ENCODE measurements around the gene MDFI.

Gene MDFI

DNA sequence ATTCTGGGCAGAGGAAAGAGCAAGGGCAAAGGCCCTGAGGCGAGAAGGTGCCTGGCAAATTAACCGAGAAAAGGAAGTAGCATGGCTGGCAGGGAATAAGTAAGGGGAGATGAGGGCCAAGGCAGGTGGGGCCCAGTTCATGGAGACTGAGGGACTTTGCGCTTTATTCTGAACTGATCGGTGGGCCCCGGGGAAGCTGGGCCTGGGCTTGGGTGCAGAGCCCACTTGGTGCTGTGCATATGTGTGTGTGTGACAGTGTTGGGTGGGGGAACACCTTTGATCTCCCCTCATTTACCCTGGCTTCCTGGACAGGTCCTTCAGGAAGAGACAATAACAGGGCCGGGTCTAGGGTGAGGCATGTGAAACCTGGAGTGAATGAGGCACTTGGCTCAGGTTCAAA lies 2.9 kb upstream of the MDFI start:
- DNase-seq, result no peak

DNA sequence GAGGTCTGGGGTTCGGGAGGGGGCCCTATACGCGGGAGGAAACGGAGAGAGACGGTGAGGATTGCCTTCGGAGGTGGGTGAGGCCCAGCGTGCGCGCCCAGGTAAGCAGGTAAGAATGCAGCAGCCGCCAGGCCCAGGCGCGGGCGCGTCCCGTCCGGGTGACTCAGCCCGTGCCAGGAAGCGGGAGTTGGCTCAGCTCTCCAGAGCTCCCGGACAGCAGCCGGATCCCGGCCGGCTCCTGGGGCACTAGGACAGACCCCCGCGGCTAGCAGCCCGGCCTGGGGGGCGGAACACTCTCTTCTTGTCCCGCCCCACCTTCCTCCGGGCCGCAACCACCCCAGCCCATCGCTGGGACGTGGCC lies 1.5 kb upstream of the MDFI start:
- DNase-seq, result no peak

DNA sequence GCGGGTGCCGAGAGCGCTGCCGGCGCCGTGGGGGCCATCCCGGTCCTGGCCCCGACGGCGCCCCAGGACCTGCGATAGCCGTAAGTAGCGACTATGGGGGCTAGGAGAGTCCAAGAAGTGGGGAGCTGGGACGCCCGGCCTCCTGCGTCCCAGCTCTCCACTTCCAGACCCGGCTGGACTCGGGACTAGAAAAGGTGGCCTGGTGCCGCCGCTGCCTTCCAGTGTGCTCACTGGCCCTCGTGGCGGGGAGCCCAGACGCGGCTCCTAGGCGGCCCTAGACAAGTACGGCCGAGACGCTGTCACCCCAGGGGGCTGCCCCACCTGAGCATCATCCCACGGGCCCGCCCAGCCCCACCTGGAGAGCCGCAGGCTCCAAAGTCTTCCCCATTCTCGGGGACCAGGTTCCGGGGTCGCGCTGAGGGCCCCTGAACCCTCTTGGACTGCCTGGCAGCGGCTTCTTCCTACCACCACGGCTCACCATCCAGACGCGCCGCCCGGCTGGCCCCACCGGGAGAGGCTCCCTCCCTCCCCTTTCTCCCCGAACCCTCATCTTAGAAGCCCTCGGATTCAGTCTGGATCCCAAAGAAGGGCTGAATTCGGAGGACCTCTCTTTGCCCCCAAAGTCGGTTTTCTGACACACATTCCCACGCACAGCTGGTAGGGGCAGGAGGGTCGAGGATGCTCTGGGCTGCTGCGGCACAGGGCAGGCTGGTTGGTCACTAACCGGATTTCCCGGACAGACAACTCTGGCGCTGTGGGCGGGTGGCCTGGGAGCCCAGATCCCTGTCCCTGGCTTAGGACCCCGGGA lies 870 bp upstream of the MDFI start:
- no peak for DNase-seq

DNA sequence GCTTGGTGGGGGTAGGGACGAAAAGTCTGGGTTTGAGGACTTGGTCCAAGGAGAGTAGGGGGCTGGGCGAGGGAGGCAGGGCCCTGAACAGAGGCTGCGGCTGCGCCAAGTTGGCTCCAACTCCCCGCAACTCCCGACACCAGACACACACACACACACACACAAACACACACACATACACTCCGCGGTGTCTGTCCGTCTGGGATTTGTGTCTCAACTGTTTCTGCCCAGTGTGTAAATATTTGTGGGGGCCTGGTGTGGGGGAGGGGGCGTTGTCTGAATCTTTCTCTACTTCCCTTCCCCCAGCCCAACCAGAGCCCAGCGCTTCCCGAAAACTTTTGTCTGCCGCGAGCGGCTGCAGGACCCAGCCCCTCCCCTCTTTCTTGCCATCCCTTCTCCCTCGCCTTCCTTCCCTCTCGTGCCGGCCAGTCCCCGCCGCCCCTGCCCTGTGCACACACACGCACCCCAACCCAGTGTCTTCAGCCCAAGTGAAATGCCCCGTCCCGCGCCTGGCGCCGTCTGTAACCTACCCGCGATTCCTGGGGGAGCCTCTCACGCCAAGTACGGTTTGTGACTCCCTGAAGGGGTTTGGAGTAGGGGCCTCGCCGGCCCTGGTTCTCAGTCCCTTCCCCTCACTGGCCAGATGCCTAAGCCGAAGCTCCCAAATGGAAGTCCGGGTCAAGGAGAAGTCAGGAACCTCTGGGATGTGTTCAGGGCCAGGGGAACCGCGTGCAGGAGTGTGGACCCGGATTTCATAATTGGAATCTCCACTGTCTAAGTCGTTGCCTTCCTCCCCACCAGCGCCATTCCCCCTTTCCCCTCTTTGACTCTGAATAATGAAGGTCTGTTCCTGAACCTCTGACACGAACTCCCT lies 904 bp downstream of the MDFI start:
- DNase-seq, result no peak

DNA sequence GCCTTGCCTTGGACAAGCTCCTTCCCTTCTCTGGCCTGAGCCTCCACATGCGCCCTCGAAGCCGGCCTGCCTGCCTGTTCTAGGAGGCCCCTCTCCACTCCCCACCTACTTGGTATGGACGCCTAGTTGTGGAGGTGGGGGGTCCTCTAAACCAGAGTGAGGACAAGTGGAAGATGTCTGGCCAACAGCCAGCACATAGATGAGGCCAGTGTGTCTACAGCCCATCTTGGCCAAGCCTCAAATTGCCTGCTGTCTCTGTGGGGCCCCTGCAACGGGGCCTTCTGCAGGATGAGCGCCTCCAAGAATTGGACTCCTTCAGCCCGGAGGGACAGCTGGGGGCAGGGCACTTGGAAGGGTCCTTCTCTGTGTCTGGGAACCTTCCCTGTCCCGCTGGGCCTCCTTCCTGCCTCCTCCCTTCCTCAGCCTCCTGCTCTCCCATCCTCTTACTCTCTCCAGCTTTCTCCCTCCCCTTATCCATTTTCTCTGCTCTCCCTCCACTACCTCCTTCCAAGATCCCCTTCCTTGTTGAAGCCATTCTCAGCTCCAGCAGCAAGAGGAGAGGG lies 1.6 kb downstream of the MDFI start:
- no peak for DNase-seq

DNA sequence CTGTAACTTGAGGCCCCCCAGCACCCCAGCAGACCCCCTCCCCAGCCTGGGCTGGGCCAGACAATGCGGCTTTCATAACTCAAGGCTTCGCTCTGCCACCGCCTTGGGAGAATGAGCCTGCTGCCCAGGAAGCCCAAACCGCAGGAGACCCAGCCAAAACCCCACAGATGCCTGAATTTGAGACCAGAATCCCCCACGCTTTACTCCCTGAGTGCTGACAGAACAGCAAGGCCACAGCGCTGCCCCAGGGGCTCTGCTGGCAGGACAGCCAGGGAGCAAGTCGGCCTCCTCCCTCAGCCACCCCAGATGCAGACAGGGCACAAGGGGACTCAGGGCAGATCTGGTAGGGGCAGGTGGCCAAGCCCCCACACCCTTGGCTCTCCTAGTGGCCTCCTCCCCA lies 2.2 kb downstream of the MDFI start:
- DNase-seq, result no peak

DNA sequence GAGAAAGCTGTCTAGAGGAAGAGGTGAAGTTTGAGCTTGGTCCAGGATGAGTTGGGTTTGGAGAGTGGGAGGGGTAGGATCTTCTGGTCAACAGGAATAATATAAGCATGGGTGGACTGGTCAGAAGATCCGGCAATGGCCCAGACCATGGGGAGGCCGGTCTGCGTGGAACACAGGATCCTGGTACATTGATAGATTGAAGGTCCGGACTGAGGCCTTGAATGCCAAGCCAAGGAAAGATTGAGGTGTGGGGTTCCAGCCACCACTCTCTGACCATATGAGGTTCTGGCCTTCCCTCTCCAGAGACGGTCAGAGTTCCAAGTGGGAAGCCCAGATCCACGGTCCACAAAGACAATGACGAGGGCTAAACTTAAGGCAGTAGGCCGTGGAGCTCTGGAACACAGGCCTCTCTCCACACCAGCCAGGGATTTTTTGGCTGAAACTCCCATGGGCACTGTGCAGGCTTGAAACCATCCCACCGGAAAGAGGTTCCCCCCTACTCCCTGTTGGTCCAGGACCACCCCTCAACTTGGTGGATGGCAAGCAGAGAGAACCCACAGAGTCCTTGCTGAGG lies 3.2 kb downstream of the MDFI start:
- no peak for DNase-seq

DNA sequence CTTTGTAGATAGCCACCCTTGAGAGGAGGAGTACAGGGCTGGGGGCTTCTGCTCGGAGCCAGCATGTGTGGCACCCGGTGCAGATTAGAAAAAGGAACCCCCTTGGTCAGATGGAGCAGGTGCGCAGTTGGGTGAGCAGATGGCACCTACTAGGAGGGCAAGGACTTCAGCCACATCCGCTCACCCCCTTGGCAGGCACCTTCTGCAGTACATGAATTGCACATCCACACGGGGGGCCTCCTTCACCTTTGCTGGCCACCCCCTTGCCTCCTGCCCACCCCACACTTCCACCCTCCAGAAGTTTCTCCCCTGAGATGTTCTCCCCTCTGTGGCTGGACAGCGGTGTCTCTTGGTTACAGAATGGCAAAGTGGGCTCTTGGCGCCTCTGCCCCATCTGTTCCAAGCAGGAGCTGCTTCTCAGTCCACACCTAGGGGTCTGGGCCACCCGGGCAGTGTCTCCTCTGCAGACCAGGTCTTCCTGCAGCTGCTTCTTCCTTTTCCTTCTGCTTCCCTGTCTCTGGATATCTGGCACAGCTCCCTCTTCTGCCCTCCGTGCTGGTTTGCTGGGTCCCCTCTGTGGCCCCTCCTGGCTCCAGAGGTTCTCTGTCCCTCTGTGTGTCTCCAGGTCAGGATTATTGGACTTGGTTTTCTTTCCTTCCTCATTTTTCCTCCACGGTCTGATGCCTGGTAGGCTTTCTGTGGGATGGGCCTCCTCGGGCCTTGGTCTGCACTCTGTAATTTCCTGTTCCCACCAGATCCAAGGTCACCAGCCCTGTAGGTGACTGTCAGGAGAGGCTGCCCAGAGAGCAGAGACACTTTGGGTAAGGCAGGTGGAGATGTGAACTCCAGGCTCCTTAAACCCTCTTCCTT lies 4.1 kb downstream of the MDFI start:
- DNase-seq, result no peak

DNA sequence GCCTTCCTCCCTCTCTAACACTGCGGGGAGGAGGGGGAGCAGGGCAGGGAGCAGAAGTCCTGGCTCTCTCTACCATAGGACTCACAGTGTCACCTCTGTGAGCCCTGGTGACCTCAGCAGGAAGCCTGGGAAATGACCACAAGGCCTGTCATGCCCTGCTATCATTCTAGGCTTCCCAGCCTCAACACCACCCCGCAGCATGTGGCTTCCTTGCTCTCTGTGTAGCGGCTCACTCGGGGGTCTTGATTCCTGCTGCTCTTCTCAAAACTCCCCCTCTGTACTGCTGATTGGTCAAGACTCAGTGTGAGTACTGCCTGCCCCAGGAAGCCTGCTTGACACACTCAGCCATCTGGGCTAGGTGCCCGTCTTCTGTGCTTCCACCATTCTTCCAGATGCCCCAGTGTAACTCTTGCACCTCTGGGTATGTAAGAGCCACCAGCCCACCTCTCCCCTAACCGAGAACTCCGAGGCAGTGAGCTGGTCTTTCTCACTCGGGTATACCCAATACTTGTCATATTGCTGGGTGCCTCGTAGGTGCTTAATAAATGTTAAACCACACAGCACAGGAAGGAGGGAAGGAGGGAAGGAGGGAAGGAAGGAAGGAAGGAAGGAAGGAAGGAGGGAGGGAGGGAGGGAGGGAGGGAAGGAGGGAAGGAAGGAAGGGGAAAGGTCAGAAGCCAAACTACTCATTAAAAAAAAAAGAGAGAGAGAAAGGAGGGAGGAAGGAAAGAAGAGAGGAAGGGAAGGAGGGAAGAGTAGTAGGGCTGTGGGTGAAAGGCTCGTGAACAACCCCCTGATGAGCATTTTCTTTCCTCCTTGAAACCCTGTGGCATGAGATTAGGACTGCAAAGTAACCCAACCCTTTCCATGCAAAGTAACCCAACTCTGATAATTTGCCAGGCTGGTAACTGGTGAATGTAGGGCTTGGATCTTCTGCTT lies 5.0 kb downstream of the MDFI start:
- no peak for DNase-seq

DNA sequence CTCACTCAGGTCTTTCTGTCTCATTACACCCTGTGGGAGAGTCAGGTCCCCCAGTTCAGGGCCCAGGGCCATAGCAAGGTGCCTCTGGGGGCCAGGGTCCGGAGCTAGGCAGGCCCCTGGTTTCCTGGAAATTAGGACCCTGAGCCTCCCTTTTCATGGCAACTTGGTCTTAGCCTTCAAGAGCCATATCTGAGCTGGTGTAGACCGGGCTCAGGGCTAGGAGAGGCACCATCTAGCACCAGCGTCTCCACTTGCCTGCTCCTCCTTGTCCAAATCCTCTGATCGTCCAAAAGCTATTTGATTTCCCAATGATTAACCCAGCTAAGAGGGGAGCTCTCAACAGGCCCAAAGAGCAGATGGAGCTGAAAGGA lies 5.6 kb downstream of the MDFI start:
- DNase-seq, result no peak

DNA sequence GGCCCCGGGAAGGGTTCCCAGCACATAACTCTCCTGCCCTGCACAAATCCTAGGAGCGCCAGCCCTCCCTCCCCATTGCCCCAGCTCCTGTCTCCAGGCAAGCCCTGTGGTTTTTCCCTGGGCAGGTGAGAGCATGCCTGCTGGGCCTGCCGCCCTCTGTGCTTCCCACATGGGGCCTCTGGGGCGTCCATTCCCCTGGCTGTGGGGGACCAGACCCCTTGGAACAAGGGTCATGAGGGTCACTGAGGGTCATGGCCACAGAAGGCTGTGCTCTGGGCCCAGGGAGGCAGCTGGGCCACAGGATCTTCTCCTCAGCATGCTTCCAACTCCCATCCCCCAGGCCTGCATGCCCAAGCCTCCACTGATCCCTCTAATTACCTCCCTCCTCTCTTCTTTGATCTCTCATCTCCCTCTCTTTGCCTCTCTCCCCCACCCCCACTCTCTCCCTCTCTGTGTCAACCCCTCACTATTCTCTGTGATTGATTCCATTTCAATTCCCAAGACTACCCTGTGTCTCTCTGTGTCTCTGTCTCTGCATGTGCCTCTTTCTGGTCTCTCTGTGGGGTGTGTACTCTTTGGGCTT lies 6.1 kb downstream of the MDFI start:
- DNase-seq, result no peak

DNA sequence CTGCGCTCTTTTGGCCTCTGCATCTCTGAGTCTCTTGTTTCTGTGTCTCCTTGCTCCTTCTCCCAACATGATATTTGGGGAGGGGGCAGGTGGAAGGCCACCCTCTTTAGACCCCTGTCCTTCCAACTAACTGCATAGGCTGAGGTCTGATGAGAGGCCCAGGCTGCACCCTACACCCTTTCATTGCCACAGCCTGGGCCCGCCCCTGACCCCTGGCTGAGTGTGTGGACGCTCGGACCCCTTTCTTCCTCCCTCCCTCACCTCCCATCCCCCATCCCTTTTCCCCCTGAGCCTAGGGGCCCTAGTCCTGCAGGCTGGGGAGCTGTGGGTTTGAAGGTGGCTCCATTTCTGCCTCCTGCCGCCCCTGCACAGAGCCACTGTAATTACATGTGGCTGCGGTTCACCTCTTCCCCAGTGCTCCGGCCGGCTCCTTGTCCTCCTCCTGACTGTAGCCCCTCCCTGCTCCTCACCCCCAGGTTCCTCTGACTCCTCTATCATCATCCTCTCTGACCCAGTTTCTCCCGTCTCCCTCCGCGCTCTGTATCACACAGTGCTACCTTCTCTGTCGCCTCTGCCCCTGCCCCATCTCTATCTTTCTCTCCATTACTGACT lies 6.8 kb downstream of the MDFI start:
- DNase-seq, result no peak

DNA sequence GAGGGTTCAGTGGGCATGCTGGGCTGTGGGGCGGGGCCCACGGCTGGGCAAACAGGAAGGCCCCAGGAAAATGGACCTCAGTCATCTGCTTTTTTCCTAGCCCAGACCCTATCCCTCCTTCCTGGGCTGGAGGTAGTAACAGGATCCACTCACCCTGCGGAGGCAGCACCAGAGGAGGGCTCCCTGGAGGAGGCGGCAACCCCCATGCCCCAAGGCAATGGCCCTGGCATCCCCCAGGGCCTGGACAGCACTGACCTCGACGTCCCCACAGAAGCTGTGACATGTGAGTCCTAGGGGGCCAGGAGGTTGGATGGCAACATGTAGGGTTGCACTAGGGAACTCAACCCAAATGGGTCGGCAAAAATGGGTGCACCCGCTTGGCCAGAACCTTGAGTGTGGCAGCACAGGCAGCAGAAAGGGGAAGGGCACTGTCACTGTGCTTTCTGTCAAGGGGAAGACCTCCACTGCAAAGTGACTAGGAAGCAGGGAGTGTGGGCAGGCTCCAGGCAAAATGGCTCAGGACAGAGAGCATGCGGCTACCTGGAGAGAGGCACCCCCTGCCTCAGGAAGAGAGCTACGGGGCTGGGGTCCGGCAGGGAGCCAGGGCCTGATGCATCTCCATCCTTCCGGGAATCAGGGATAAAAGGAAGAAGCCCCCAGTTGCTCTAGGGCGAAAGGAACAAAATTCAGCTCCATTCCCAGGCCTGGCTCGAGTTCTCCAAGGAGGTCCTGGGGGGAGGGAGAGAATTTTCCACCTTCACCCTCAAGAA lies 7.9 kb downstream of the MDFI start:
- no peak for DNase-seq

DNA sequence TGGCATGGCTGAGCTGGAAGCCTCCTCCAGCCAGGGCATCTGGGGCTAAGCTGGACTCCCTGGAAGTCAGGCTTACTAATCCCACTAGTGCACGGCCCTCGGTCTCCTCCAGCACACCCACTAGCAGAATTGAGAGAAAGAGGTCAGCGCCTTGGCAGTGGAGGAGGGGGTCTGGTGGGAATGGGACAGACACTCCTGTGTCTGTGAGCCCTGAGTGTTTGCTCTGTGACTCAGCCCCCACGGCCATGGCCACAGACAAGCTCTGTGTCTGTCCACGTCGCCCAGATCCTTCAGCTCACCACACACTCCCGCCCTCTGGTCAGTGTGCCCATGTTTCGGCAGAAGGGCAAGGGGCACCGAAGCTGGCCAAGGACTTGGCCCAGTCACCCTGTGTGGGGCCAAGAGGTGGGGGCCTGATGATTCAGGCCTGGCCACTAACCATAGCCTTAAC lies 8.8 kb downstream of the MDFI start:
- DNase-seq, result no peak

DNA sequence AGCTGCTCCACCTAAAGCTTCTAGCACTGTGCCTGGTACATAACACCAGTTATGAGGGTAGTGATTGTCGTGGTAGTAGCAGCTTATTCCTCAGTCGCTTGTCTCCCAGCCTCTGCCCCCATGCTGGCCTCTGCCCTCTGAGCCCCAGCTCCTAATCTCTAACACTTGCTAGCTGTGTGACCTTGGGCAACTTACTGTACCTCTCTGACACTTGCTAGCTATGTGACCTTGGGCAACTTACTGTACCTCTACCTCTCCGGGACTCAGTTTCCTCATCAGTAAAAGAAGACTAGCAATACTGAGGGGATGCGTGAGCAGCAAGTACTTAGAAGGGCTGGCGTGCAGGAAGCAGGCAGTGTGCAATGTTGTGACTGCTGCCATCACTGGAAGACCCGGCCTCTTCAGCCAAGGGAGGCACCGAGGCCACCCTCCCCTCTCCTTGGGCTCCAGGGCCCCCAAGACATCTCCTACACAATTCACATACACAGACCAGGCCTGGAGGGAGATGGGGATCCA lies 9.9 kb downstream of the MDFI start:
- no peak for DNase-seq

DNA sequence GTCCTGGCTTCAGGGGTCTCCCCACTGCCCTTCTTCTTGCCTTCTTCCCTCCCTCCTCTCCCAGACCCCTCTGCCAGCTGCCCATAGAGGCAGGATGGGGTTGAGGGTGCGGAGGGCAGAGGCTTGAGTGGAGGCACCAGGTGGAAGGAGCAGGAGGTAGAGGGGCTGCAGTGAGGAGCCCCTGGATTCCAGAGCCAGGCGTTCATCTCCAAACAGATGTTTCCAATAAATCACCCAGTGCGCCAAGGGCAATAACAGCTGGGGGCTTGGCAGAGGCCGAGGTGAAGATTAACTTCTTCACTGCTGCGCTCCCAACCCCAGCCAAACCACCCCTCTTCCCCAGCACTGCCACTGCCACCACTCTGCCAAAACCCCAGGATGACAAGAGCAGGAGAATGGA lies 10.7 kb downstream of the MDFI start:
- DNase-seq, result no peak

DNA sequence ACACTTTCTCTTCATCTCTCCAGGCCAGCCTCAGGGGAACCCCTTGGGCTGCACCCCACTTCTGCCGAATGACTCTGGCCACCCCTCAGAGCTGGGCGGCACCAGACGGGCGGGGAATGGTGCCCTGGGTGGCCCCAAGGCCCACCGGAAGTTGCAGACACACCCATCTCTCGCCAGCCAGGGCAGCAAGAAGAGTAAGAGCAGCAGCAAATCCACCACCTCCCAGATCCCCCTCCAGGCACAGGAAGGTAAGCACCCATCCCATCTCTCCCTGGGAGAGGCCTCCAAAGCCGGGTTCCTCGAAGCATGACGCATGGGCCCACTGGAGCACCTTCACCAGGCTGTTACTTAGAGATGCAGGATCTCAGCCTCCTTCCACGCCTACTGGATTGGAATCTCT lies 11.3 kb downstream of the MDFI start:
- DNase-seq, result no peak

DNA sequence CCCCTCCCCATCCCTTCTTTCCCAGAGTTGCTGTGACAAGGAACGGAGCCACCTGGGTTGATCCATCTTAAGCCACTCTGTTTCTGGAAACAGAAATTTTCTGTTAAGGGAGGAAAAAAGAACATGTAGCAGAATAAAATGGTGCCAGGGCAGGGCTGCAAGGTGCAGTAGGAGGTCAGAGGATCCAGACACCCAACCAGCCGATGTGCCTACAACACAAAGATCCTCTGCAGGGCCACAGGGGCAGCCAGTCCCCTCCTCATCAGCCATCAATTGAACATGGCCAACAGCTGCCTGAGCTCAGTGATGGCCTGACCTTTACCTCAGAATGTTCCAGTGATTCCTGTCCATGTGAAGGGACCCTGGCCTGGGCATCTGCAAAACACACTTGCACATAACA lies 11.9 kb downstream of the MDFI start:
- no peak for DNase-seq

DNA sequence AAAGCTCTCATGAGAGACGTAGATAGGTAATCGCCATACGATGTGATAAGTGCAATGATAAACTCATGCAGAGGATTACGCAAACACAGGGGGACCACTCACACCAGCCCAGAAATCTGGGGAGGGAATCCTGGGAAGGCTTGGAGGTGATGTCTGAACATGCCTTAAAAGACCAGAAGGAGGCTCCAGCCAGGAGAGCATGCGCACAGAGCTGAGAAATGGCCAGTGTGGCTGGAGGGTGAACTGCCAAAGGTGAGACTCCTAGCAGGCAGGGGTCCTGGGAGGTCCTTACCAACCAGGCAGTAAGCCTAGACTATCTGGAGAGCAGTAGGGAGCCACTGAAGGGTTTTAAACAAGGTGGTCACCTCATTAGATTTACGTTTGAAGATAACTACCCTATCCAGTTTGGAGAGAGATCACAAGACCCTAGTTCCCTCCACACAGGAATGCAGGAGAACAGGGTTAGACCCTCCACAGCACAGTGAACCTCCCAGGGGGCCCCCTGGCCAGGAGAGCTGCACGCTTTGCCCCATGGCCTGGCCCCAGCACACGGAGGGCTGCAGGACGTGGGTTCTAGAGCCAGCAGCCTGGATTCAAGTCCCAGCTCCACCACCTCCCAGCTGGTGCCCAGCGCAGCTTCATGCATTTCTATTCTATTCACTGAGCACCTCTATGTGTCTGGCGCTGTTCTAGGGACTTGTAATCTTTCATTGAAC lies 13.1 kb downstream of the MDFI start:
- no peak for DNase-seq
